Mesothelial cell of epicardium (in vitro differentiated cells): ENCODE measurements around the gene STAT3. TPM values are rescaled to one million over a fixed set of nuclear protein-coding genes. Genes with fewer than 3 reads are reported as not detected.

Source experiments
- DNase-seq, 2 experiments: peaks; one replicate each; pipeline ENCODE4 v3.0.0; 2021; ENCODE audit warnings: low spot score in 2 of 2; ENCODE audit not compliant: unreplicated experiment in 2 of 2
- H3K27ac Mint-ChIP-seq: 2 replicates; pipeline ENCODE4 v1.8.0; 2021; ENCODE audit warnings: mixed read lengths
- H3K27me3 Mint-ChIP-seq: 2 replicates; pipeline ENCODE4 v1.8.0; 2021; ENCODE audit warnings: low read depth, mixed read lengths
- H3K36me3 Mint-ChIP-seq: 2 replicates; pipeline ENCODE4 v1.8.0; 2021; ENCODE audit warnings: mixed read lengths
- H3K4me1 Mint-ChIP-seq: 2 replicates; pipeline ENCODE4 v1.8.0; 2021; ENCODE audit warnings: mixed read lengths
- H3K4me3 Mint-ChIP-seq: 2 replicates; pipeline ENCODE4 v1.8.0; 2021; ENCODE audit warnings: mild to moderate bottlenecking, moderate library complexity, mixed read lengths
- H3K9me3 Mint-ChIP-seq: 2 replicates; pipeline ENCODE4 v1.8.0; 2021; ENCODE audit warnings: mixed read lengths
- total RNA-seq: library from RNA; stranded (reverse); gene quantifications from 3 replicates; pipeline ENCODE4 v1.2.1, GENCODE V29; 2021
- TF ChIP-seq, protein P1 (sequence below): fragments of 200-600 bp; sonication (generic); IDR thresholded peaks from one replicate; pipeline ENCODE4 v1.5.0; 2021; ENCODE audit warnings: antibody characterized with exemption; ENCODE audit not compliant: unreplicated experiment

The STAT3 gene
- total RNA-seq, result 118 to 129 TPM (median 119 TPM) in 3 replicates

DNA sequence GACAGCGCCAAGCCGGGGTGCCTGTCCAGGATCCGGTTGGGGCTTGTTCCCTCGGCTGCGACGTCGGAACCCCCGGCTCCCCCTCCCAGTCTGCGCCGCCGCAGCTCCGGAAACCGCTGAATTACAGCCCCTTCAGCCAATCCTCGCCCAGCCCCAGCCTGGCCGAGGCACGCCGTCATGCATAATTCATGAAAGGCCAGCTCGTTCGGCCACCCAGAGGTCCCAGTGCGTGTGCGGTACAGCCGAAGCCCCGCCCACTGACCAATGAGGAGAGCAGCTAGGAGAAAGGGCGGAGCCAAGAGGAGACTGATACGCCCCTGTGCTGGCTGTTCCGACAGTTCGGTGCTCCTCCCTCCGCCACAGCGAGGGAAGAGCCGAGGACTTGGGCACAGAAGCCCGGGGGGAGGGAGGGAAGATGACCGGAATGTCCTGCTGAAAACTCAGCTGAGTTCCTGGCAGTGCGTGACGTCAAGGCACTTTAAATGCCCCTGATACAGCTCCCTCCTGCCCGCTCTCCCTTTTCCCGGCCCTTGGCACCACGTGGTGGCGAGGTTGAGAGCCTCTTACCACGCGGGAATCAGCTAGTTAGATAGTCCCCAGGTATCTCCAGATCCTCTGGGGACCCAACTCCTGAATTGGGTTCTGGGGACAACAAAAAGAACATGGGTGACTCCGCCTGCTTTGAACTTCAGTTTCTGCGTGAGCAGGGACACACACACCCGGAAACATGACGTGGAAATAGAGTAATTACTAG, at the start of gene STAT3:
Gene STAT3, minus strand, starts transcription at position 62 of the 754 bp plus-strand sequence. CDS start 39,926 bp downstream, outside the sequence.
- peak within 1 kb of the TSS; percentile 100 for H3K27ac Mint-ChIP-seq
- H3K27me3 Mint-ChIP-seq, result no peaks in the 10 kb centered on the region
- no peaks in the 10 kb centered on the region for H3K9me3 Mint-ChIP-seq
- peaks cover 3% of the 10 kb centered on the region for H3K36me3 Mint-ChIP-seq
- TF ChIP-seq, protein P1, sequence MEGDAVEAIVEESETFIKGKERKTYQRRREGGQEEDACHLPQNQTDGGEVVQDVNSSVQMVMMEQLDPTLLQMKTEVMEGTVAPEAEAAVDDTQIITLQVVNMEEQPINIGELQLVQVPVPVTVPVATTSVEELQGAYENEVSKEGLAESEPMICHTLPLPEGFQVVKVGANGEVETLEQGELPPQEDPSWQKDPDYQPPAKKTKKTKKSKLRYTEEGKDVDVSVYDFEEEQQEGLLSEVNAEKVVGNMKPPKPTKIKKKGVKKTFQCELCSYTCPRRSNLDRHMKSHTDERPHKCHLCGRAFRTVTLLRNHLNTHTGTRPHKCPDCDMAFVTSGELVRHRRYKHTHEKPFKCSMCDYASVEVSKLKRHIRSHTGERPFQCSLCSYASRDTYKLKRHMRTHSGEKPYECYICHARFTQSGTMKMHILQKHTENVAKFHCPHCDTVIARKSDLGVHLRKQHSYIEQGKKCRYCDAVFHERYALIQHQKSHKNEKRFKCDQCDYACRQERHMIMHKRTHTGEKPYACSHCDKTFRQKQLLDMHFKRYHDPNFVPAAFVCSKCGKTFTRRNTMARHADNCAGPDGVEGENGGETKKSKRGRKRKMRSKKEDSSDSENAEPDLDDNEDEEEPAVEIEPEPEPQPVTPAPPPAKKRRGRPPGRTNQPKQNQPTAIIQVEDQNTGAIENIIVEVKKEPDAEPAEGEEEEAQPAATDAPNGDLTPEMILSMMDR, result no peak
- DNase-seq, result peak; percentile 100
- peak within 1 kb of the TSS; percentile 94 for H3K4me3 Mint-ChIP-seq
- H3K4me1 Mint-ChIP-seq, result peaks cover 23% of the 10 kb centered on the region

DNA sequence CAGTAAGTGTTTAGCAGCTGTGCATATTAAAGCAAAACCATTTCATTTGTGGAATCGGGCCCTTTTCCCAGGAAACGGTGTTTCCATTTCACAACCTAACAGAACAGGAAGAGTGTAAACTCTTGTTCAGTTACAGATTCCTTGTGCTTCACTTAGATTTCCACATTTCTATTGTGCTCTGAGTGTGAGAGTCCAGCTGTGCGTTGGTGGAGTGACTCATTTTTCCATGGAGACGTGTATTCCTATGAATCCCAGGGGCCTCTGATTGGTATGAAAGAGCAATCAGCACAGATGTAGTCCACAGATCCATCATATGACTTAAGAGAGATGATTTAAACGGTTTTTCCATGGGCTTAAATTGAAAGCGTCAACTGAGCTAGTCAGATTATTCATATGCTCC, 48.1 kb upstream of the STAT3 start:
- no peak for DNase-seq
- Mint-ChIP-seq H3K36me3 (no peaks in the 10 kb centered on the region), H3K4me1 (peaks cover 5% of the 10 kb centered on the region), H3K4me3 (no peak overlapping the region), H3K9me3 (no peaks in the 10 kb centered on the region), H3K27ac (peak overlapping the region; percentile 23), H3K27me3 (no peaks in the 10 kb centered on the region)
- TF ChIP-seq, protein P1, result no peak

DNA sequence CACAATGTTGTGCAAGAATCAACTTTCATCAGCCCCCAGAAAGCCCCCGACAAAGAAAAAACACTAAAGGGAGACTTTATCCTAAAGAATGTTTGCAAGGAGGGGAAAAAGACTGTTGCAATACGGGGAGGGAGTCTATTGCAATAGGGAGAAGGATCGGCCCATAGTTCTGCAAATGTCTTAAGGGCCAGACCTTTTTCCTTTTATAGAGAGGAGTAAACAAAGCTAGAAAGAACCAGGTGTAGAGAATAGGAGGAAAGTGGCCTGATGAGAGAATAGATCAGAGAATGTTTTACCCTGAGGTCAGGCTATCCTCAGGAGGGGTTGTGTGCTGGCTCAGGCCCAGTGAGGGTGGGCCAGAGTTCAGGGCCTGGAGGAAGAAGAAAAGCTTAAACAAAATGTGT, 43.5 kb upstream of the STAT3 start:
- H3K36me3 Mint-ChIP-seq, result no peaks in the 10 kb centered on the region
- H3K9me3 Mint-ChIP-seq, result no peaks in the 10 kb centered on the region
- peaks cover 24% of the 10 kb centered on the region for H3K4me1 Mint-ChIP-seq
- no peaks in the 10 kb centered on the region for H3K27me3 Mint-ChIP-seq
- DNase-seq, result no peak
- TF ChIP-seq, protein P1, result no peak
- peak overlapping the region; percentile 62 for H3K27ac Mint-ChIP-seq
- no peak overlapping the region for H3K4me3 Mint-ChIP-seq

DNA sequence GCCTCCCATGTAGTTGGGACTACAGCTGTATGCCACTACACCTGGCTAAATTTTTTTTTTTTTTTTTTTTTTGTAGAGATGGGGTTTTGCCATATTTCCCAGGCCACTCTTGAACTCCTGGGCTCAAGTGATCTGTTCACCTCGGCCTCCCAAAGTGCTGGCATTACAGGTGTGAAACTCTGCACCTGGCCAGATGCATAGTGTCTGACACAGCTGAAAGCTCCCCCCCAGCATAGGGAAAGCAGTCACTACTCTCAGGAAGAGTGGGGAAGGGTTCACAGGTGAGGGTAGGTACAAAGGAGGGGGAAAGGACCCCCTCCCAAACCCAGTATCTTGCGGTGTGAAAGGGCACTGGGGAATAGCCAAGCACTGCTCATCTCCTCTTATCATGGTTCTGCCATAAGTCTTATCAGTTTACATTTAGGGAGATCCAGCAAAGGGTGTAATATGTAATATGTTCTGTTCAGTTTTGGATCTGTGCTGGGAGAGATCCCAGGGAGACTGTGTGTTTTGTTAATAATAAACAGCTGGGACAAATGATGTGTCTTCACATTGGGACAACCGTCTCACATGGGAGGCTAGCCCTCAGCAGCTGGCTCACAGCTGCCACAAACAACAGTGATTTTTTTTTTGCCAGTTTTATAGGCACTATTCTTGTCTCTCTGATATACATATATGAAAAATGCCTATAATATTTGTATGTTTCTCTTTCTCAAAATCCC, 41.6 kb upstream of the STAT3 start:
- Mint-ChIP-seq H3K4me3 (no peak overlapping the region), H3K9me3 (no peaks in the 10 kb centered on the region), H3K4me1 (peaks cover 25% of the 10 kb centered on the region), H3K27me3 (no peaks in the 10 kb centered on the region), H3K36me3 (no peaks in the 10 kb centered on the region), H3K27ac (no peak overlapping the region)
- TF ChIP-seq, protein P1, result no peak
- no peak for DNase-seq

DNA sequence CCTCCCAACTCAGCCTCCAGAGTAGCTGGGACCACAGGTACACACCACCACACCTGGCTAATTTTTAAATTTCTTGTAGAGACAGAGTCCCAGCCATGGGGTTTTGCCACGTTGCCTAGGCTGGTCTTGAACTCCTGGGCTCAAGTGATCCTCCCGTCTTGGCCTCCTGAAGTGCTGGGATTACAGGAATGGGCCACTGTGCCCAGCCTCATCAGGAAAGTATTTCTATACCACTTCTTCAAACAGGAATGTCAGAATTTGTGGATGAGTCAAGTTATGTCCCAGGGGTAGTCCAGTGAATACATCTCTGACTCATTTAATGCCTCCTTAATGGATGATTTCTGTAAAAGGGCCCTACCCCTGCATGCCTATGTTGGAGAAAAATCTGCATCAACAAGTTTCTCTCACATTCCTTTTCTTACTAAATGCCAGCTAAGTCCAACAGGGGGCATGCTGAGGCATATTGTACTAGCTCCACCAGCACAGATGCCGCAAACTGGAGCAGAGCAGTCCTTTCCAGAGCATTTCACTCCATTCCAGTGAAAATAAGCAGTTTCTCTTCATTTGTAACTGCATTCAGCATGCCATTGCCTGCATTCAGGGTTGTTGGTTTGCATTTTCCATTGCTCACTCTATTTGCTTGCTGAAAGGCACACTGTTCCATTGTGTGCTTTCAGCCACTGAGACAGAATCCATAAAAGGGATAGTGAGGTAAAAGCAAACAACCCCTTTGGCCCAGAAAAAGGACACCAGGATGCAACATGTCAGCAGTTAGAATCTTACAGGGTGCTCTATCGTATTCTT, 40.1 kb upstream of the STAT3 start:
- TF ChIP-seq, protein P1, result no peak
- H3K4me1 Mint-ChIP-seq, result peaks cover 29% of the 10 kb centered on the region
- H3K9me3 Mint-ChIP-seq, result no peaks in the 10 kb centered on the region
- H3K36me3 Mint-ChIP-seq, result no peaks in the 10 kb centered on the region
- peaks cover 3% of the 10 kb centered on the region for H3K27me3 Mint-ChIP-seq
- H3K27ac Mint-ChIP-seq, result peak overlapping the region; percentile 98
- no peak overlapping the region for H3K4me3 Mint-ChIP-seq
- DNase-seq, result no peak
